Stimulated activated naive CD4-positive, alpha-beta T cell (primary cell): ENCODE measurements around the gene EDEM2.
"Not testable (repeated sequence)": the region's sequence is repeated elsewhere in the genome, so short reads cannot be mapped to it uniquely, and the experiment has no call there.

Source experiments
- DNase-seq, 6 experiments: peaks; one replicate each; lab custom pipeline; 2025; lab: John Stamatoyannopoulos, UW

Gene EDEM2

GRCh38 chr20:35129647-35130069, 17.5 kb downstream of the EDEM2 start:
- no peak for DNase-seq

- no peak for DNase-seq
Observed at GRCh38 chr20:35125753-35126152, 21.4 kb downstream of the EDEM2 start.

DNA sequence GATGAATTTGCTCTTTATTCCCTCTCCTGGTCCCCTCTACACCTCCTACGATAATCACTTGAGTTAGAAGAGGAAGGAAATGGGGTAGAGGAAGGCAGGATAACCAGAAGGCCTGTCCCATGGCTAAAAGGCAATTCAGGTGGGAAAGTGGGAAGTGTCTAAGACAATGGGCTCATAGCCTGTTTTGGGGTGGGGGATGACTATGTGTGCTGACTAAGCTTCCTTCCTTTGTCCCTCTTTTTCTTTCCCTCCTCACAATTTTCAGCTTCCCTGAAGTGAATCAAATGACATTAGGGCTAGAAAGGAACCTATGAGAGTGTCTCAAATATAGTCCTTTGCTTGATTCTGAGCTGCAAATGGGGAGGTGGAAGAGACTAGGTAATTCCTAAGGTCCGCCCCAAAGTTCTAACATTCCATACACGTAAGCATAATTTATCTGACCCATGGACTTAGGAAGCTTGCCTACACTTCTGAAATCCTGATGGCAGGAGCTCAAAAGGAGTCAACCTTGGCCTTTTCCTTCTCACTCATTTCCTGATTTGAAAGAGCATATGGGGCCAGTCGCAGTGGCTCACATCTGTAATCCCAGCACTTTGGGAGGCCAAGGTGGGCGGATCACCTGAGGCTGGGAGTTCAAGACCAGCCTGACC, 24.3 kb downstream of the EDEM2 start:
- DNase-seq, result no peak

- DNase-seq, result no peak
Observed at GRCh38 chr20:35121186-35121585, 25.9 kb downstream of the EDEM2 start.

GRCh38 chr20:35120012-35120701, 27.0 kb downstream of the EDEM2 start:
- DNase-seq, result no peak

DNA sequence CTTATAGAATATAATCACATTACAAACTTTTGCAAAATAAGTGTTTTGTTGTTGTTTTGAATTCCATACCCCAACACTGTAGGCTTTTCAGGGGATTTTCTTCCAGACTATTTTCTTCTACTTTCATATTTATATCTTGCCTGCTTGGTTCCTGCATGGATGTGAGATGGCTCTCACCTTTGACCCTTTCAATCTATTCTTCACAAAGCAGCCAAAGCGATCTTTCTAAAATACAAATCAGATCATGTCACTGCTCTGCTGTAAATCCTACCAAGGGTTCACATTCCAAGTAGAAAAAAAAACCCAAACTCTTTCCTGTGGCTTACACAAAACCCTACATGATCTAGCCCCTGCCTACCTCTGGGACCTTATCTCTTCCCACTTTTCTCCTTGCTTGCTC, 29.5 kb downstream of the EDEM2 start:
- DNase-seq, result peak in 1 of 6 experiments; percentile 2

GRCh38 chr20:35117196-35117595, 29.9 kb downstream of the EDEM2 start:
- no peak for DNase-seq

DNA sequence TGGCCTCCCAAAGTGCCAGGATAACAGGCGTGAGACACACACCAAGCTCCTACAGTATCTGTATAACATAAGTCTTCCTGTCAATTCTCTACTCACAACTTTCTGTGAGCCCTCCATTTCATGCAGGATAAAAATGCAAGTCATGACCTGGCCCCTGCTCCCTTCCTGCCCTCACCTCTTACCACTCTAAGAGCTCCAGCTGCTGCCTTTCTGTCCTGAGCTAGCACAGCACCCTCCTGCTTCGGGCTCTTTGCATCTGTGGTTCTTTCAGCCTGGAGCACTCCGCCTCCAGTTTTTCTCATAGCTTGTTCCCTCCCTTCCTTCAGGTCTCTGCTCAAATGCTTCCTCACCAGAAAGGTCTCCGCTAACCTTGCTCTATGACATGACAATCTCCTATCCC, 30.9 kb downstream of the EDEM2 start:
- no peak for DNase-seq

GRCh38 chr20:35115606-35116005, 31.5 kb downstream of the EDEM2 start:
- DNase-seq, result no peak

- not testable (repeated sequence) for DNase-seq
Observed at GRCh38 chr20:35112276-35112675, 34.9 kb downstream of the EDEM2 start.

GRCh38 chr20:35111141-35111888, 35.8 kb downstream of the EDEM2 start:
- DNase-seq, result no peak

GRCh38 chr20:35108921-35109320, 38.2 kb downstream of the EDEM2 start:
- no peak for DNase-seq

- no peak for DNase-seq
Observed at GRCh38 chr20:35106827-35107380, 40.2 kb downstream of the EDEM2 start.

- no peak for DNase-seq
Observed at GRCh38 chr20:35104685-35105295, 42.3 kb downstream of the EDEM2 start.

GRCh38 chr20:35101620-35102019, 45.5 kb downstream of the EDEM2 start:
- DNase-seq, result no peak

DNA sequence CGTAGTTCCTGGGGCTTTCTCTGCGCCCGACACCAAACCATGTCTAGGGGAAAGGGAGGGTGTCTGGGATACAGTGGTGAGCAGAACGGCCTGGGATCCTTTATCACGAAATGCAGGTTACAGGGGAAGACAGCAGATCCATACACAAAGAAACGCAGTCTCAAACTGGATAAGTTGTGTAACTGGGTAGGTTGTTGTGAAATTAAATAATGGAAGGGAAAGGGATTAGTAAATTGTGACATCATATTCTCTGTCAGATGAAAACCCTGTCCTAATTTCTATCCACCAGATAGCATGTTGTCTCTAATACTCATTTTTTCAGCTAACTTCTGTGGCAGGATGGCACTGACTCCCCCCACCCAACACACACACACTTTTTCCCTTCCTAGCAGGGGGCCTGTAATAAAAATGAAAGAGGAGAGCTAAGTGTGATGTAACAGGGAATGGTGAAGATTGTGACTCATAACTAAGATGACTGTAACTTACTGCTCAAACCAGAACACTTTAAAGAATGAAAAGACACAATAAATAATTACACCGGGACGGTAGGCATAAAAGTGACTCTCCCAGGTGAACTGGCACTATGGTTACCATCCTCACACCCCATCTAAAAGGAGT, 53.8 kb downstream of the EDEM2 start:
- no peak for DNase-seq

DNA sequence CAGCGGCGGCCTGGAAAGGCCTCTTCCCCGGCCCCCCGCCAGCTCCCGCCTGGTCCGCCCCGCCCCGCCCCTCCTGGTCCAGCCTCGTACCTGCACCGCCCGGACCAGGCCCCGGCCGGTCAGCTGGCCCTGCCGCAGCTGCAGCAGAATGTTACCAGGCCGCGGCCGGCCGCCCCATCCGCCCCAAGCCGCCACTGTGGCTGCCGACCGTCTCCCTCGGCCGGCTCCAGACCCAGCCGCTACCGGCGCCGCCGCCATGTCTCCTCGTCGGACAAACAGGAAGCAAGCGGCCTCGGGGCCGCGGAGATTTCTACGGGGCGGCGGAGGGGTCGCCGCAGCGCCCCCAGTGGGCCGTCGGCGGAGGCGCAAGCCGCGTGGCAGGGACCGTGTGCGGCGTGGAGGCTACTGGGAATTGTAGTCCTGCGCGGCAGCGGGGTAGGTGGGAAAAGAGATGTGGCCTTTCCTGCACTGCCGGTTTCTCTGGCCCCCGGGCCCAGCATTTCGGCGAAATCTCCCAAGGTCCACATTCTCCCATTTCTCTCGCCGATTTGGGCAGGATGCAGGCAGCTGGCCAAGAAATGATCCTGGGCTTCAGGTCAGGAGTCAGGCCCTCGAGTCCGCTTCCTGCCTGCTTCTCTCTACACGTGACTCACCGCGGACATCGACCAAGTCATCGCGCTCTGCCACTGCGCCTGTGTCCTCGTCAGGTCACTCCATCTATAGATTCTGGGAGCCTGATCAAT, 54.4 kb downstream of the EDEM2 start, which contains the start of gene TRPC4AP:
Gene TRPC4AP (minus strand): TSS at position 284 of the 743 bp plus-strand sequence. CDS start 26 bp downstream, at position 258.
- peak; percentile 76 to 88 (median 81) for DNase-seq

DNA sequence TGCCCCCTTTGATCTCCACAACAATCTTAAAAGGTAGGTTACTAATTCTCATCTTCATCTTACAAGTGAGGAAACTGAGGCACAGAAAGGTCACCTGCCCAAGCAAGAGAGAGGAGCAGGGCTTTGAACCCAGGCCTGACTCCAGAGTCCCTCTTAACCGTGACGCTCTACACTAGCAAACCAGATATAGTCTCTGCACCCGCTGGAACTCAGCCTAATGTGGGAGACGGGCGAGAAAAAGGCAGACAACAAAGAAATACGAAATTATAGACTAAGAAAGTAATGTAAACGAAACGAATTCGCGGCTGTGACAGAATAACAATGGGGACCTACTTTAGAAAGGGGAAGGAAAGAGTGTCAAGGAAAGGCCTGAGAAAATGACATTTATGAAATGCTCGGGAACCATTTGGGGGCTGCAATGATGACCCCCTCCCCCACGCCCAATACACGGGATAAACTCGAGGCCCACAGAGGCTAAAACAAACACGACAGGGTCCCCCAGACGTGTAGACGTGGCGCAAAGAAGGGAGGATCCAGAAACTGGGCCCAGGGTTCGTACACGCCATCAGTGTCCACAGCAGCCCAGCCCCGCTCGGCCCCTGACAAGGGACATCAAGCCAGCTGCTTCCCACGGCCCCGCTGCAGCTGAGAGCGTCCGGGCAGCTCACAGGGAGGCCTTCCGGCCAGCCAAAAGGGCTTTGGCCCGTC, 55.2 kb downstream of the EDEM2 start:
- DNase-seq, result peak in 2 of 6 experiments; percentile 14 to 28

- DNase-seq, result no peak
Observed at GRCh38 chr20:35088231-35089145, 58.6 kb downstream of the EDEM2 start.
